ENCODE measurements around the gene ATP11B.

- no peak for TF ChIP-seq EZH2phosphoT487 (IDR thresholded peaks at IDR 0.05; ENCODE audit: borderline replicate concordance, low read length)
- no peak for TF ChIP-seq CTCF (conservative IDR thresholded peaks at IDR 0.05; ENCODE audit: low read depth, low read length)
These were observed 23.6 kb upstream of the ATP11B start for GRCh38 chr3:182769673-182770072.

All from PC-3 (cell line).